Frontal cortex (tissue), 4 donors: ENCODE data around the gene JAKMIP2. TPM values are rescaled to one million over a fixed set of nuclear protein-coding genes. Genes with fewer than 3 reads are reported as not detected.
"Not testable (repeated sequence)": the region's sequence is repeated elsewhere in the genome, so short reads cannot be mapped to it uniquely, and the experiment has no call there.

Source experiments
- DNase-seq, 2 donors: peaks; one replicate each; pipeline ENCODE4 v3.0.0; 2012; ENCODE audit warnings: low spot score in 2 of 2
- FAIRE-seq: peaks from 2 replicates; lab custom pipeline; 2012; peaks lifted over from hg19 to GRCh38; lab: Jason Lieb, UNC
- total RNA-seq: library from RNA; depleted of rRNA; stranded (reverse); fragments of >200 nt; gene quantifications from one replicate; pipeline ENCODE4 v1.2.3, GENCODE V29; 2014
- donor health status: control.
- donor health status: control.
- donor health status: control.

The JAKMIP2 gene
- total RNA-seq, 1 donor from 2014 or later, result 56.3 TPM

- DNase-seq, result no peak
- FAIRE-seq, result no peak
These were observed 31.2 kb downstream of the JAKMIP2 start for GRCh38 chr5:147751156-147751830.

GRCh38 chr5:147750065-147750464 is 32.5 kb downstream of the JAKMIP2 start:
- FAIRE-seq (no peak), DNase-seq (no peak)

GRCh38 chr5:147748590-147748989 is 33.9 kb downstream of the JAKMIP2 start:
- DNase-seq (no peak), FAIRE-seq (no peak)

- FAIRE-seq (no peak), DNase-seq (no peak)
These were observed 35.5 kb downstream of the JAKMIP2 start for GRCh38 chr5:147746986-147747385.

DNA sequence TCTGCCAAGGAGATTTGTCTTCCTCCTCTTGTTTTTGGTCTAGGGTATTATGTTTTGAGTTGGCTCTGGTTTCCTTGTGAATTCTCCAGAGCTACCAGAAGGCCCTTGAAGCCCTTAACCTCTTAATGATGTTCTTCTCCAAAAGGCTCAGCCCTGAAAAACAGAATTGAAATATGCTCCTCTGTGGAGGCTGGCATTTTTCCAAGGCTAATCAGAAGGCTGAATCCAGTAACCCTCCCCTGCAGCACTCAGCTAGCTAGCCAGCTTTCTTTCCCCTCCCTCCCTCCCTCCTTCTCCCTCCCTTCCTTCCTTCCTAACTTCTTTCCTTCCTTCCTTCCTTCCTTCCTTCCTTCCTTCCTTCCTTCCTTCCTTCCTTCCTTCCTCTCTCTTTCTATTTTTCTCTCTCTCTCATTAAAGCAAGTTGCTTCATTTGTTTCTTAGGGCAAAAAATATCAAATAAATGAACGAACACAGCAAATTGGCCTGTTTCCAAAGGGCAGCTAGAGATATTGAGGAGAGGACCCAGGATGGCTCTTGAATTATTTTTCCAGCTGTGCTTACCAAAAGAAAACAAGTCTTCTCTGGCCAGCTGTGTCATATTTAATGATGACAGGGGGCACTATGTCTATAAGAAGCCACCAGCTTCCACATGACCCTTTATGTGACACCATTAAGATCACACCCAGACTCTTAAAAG is 38.7 kb downstream of the JAKMIP2 start:
- no peak for DNase-seq
- FAIRE-seq, result no peak

GRCh38 chr5:147743012-147743411 is 39.5 kb downstream of the JAKMIP2 start:
- no peak for FAIRE-seq
- DNase-seq, result no peak

GRCh38 chr5:147742151-147742550 is 40.4 kb downstream of the JAKMIP2 start:
- DNase-seq (no peak), FAIRE-seq (no peak)

- no peak for FAIRE-seq
These were observed 41.7 kb downstream of the JAKMIP2 start for GRCh38 chr5:147740864-147741263.

GRCh38 chr5:147737921-147738320 is 44.6 kb downstream of the JAKMIP2 start:
- no peak for FAIRE-seq

More at GRCh38 chr5:147740864-147741263, 41.7 kb downstream of the JAKMIP2 start:
- DNase-seq, result no peak

DNA sequence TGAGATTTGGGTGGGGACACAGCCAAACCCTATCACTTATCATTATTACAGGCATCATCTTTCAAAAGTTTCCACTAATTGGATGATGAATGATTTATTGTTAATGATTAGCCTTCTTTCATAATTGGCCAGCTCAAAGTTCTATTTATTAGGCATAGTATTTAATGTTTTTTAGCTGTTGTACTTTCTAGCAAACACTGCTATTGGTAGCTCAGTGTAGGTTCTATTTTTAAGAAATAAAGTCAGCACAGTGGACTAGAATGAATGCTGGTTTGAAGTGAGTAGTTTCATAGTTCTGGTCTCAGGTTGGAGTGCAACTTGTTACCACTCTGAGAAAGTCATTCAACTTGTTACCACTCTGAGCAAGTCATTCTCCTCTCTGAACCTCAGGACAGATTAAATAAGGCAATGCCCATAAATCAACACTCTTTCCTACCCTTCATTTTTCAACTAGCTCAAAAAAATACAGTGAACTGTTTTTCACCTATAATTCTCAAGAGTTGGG is 46.9 kb downstream of the JAKMIP2 start:
- no peak for FAIRE-seq
- DNase-seq, result no peak

More at GRCh38 chr5:147737921-147738320, 44.6 kb downstream of the JAKMIP2 start:
- DNase-seq, result no peak

GRCh38 chr5:147734894-147735293 is 47.6 kb downstream of the JAKMIP2 start:
- no peak for FAIRE-seq
- DNase-seq, result no peak

DNA sequence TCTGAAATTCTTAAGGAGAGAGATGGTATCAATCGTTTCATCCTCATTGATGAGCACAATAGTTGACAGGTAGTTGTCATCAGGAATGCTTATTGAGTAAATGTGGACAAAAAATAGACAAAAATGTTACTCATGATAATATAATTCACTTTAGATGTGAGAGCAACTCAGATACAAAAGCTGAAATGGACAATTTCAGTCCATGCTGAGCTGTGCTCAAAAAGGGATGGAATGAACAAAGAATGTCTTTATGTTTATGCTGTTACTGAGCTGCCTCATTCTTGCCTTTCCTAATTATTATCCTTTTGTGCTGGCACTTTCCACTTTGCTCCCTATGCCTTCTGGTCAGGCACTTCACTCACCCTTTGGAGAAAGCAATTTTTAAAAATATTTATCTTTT is 49.5 kb downstream of the JAKMIP2 start:
- FAIRE-seq (no peak), DNase-seq (no peak)

GRCh38 chr5:147732291-147732883 is 50.1 kb downstream of the JAKMIP2 start:
- DNase-seq (no peak), FAIRE-seq (no peak)

DNA sequence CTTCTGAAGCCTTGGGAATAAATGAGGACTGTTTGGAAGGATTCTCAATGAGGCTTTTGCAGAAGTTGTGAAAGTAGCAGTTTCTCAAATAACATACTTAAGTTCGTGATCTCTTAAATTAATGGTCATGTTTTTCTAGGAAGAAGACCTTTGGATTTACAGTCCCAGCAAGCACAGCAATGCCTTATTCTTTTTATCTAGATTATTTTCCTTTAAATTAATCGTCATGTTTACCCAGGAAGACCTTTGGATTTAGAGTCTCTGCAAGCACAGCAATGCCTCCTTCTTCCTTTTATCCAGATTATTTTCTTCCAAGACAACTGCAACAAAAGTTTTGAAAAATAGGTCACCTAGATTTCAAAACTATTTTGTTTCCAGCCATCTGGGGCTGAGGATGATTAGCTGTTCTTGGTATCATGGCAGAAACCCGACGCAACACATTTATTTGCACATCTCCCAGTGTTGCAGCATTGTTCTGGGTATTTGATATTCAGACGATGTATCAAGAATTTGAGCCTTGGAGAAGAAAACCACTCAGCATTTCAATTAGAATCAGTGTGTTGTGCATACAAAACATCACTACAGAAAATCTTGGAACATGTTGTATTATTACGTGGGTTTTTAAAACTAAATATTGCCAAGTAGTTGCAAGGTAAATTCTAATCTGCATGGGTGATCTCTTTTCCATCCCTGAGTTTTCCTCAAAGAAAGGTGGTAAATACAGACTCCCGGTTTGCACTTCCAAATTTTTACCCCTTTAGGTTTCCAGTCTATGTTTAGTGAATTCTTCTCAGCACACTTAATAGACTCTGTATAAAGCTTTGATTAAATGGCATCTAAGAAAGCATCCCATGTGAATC is 50.9 kb downstream of the JAKMIP2 start:
- DNase-seq (no peak), FAIRE-seq (no peak)

- FAIRE-seq, result no peak
- DNase-seq, result no peak
These were observed 55.3 kb downstream of the JAKMIP2 start for GRCh38 chr5:147727200-147727599.

DNA sequence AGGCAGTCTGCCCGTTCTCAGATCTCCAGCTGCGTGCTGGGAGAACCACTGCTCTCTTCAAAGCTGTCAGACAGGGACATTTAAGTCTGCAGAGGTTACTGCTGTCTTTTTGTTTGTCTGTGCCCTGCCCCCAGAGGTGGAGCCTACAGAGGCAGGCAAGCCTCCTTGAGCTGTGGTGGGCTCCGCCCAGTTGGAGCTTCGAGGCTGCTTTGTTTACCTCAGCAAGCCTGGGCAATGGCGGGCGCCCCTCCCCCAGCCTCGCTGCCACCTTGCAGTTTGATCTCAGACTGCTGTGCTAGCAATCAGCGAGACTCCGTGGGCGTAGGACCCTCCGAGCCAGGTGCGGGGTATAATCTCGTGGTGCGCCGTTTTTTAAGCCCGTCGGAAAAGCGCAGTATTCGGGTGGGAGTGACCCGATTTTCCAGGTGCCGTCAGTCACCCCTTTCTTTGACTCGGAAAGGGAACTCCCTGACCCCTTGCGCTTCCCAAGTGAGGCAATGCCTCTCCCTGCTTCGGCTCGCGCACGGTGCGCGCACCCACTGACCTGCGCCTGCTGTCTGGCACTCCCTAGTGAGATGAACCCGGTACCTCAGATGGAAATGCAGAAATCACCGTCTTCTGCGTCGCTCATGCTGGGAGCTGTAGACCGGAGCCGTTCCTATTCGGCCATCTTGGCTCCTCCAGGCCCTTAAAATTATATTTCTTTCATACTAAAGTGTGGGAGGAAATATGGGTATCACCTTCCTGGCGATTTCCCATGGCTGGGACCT is 61.2 kb downstream of the JAKMIP2 start:
- not testable (repeated sequence) for FAIRE-seq, DNase-seq

DNA sequence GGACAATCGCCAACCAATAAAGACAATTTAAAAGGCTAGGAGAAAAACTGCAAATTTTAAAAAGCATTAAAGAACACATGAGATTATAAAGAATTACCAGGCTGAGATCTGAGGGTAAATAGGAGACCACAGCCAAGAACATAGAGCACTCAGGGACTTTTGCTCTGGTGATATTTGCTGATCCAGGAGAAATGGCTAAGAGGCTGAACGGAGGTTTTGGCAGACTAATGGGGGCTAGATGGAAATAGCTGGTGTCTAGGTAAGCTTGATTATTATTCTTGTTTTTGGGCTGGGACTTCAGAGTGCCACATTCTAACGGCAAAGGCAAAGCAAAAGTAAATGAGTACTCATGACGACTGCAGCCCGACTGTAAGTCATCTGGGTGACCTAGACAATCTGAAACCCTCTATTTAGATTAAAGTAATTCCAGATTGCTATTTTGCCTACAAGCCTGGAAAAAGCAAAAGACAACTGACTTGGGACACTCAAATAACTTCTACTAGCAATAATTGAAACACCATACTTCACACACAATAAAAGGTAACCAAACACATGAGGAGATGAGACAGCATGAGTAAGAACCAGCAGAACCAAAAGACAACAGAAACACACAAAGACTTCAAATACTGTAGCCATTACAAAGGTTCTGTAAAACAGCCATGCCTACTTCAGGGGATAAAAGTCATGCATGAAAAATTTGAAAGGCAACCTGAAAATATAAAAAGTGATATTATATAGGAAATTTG is 68.8 kb downstream of the JAKMIP2 start:
- DNase-seq (no peak), FAIRE-seq (no peak)

- FAIRE-seq (no peak), DNase-seq (no peak)
These were observed 69.9 kb downstream of the JAKMIP2 start for GRCh38 chr5:147712598-147712997.

- no peak for DNase-seq
- FAIRE-seq, result no peak
These were observed 70.5 kb downstream of the JAKMIP2 start for GRCh38 chr5:147712019-147712418.
